IPS DF 4.7 (cell line): ENCODE results near the gene CTIF.
"Not testable (repeated sequence)": the region's sequence is repeated elsewhere in the genome, so short reads cannot be mapped to it uniquely, and the experiment has no call there.

ENCODE experiments used
- DNase-seq: peaks from one replicate; pipeline ENCODE4 v3.0.0-alpha.2; 2013; ENCODE audit warnings: low spot score; ENCODE audit errors: extremely low read depth

Gene CTIF

GRCh38 chr18:48800466-48800865, 261.6 kb downstream of the CTIF start:
- no peak for DNase-seq

- DNase-seq, result no peak
Observed at GRCh38 chr18:48800876-48801727, 262.3 kb downstream of the CTIF start.

GRCh38 chr18:48801728-48802542, 263.1 kb downstream of the CTIF start:
- DNase-seq, result no peak

GRCh38 chr18:48802543-48803290, 263.9 kb downstream of the CTIF start:
- DNase-seq, result no peak

- DNase-seq, result no peak
Observed at GRCh38 chr18:48803518-48803917, 264.7 kb downstream of the CTIF start.

- no peak for DNase-seq
Observed at GRCh38 chr18:48803951-48804855, 265.4 kb downstream of the CTIF start.

- no peak for DNase-seq
Observed at GRCh38 chr18:48804856-48805610, 266.2 kb downstream of the CTIF start.

GRCh38 chr18:48805826-48806535, 267.1 kb downstream of the CTIF start:
- DNase-seq, result no peak

- no peak for DNase-seq
Observed at GRCh38 chr18:48806551-48807261, 267.9 kb downstream of the CTIF start.

- DNase-seq, result no peak
Observed at GRCh38 chr18:48808476-48808875, 269.6 kb downstream of the CTIF start.

GRCh38 chr18:48809365-48809764, 270.5 kb downstream of the CTIF start:
- no peak for DNase-seq

- DNase-seq, result no peak
Observed at GRCh38 chr18:48810805-48811204, 272.0 kb downstream of the CTIF start.

GRCh38 chr18:48811401-48811800, 272.6 kb downstream of the CTIF start:
- no peak for DNase-seq

- not testable (repeated sequence) for DNase-seq
Observed at GRCh38 chr18:48811977-48812451, 273.2 kb downstream of the CTIF start.

GRCh38 chr18:48813321-48813720, 274.5 kb downstream of the CTIF start:
- no peak for DNase-seq

- DNase-seq, result no peak
Observed at GRCh38 chr18:48813833-48814489, 275.1 kb downstream of the CTIF start.

GRCh38 chr18:48814490-48815178, 275.8 kb downstream of the CTIF start:
- DNase-seq, result no peak

GRCh38 chr18:48815179-48815515, 276.3 kb downstream of the CTIF start:
- no peak for DNase-seq
